ENCODE results near the gene ARL11. TPM values are rescaled to one million over a fixed set of nuclear protein-coding genes. Genes with fewer than 3 reads are reported as not detected.
A peak's percentile ranks its signal among the peaks of the same experiment; 100 is the strongest.

The ARL11 gene
- polyA plus RNA-seq, 3 donors from 2014 or later: 0.27 to 1.3 (median 0.38) TPM

DNA sequence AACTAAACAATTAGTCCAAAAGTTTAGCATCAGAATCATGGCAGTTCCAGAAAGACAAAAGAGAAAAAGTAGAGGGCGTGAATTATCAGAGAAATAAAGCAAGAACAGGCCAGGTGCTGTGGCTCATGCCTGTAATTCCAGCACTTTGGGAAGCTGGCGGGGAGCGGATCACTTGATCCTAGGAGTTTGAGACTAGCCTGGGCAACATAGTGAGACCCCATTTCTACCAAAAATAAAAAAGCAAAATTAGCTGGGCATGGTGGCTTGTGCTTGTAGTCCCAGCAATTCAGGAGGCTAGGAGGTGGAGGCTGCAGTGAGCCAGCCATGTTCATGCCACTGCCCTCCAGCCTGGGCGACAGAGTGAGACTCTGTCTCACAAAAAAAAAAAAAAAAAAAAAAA, 18.4 kb downstream of the ARL11 start:
- H3K4me3 Mint-ChIP-seq: no peak overlapping the region
- no peak overlapping the region for H3K27ac Mint-ChIP-seq
- H3K9me3 Mint-ChIP-seq: no peaks in the 10 kb centered on the region
- H3K27me3 Mint-ChIP-seq (ENCODE audit: low read depth in 3 of 3): peaks cover 0 to 5% (median 1%) of the 10 kb centered on the region in 3 donors
- H3K4me1 Mint-ChIP-seq: peaks cover 0 to 5% of the 10 kb centered on the region in 2 donors
- no peaks in the 10 kb centered on the region for H3K36me3 Mint-ChIP-seq
- DNase-seq: no peak

- Mint-ChIP-seq H3K27ac (no peak overlapping the region), H3K36me3 (peaks cover 0 to 2% (median 0%) of the 10 kb centered on the region in 3 donors), H3K4me1 (peaks cover 0 to 5% of the 10 kb centered on the region in 2 donors), H3K27me3 (ENCODE audit: low read depth in 3 of 3) (peaks cover 0 to 3% (median 2%) of the 10 kb centered on the region in 3 donors), H3K9me3 (no peaks in the 10 kb centered on the region), H3K4me3 (no peak overlapping the region)
- DNase-seq: no peak
These were observed 21.1 kb downstream of the ARL11 start for GRCh38 chr13:49649244-49649962.

GRCh38 chr13:49649963-49650312, 21.6 kb downstream of the ARL11 start:
- Mint-ChIP-seq H3K36me3 (peaks cover 0 to 2% (median 0%) of the 10 kb centered on the region in 3 donors), H3K4me3 (no peak overlapping the region), H3K4me1 (peaks cover 2 to 10% of the 10 kb centered on the region in 2 donors), H3K9me3 (no peaks in the 10 kb centered on the region), H3K27ac (no peak overlapping the region), H3K27me3 (ENCODE audit: low read depth in 3 of 3) (peaks cover 0 to 3% (median 2%) of the 10 kb centered on the region in 3 donors)
- no peak for DNase-seq

DNA sequence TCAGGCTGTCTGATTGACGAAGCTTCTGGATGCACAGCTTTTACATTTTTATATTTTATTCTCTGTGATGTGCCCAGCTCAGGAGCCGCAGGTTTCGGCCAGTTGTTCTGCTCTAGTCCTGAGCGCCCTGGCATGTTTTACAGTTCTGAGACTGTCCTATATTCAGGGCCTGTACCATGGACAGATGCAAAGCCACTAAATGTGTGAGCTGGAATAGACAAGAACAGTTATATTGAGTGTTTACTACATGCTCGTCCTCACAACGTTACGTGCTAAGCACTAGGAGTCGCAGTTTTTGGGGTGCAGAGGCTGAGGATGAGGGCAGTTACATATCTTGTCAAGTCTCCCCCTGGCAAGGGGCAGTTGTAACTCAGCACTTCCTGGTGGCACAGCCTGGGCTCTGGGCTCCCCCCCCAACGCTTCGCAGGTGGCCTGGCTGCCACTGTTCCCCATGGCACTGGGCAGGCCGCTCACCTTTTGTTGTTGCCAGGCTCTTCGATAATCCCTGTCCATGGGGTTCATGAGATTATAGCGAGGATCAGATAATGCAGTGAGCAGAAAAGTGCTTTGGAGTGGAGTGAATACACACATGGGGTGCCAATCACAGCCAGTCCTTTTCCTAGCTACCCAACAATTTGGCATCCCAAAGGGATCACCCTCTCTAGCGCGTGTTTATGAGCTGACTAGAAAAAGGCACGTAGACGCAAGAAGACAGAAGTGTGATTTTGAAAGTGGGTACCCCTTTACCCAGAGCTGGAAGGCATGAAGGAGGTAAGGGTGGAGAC, 23.5 kb downstream of the ARL11 start:
- Mint-ChIP-seq H3K27ac (no peak overlapping the region), H3K36me3 (peaks cover 0 to 2% (median 0%) of the 10 kb centered on the region in 3 donors), H3K4me1 (peaks cover 2 to 11% of the 10 kb centered on the region in 2 donors), H3K4me3 (no peak overlapping the region), H3K27me3 (ENCODE audit: low read depth in 3 of 3) (peaks cover 0 to 3% (median 2%) of the 10 kb centered on the region in 3 donors), H3K9me3 (no peaks in the 10 kb centered on the region)
- no peak for DNase-seq

GRCh38 chr13:49652355-49653305, 24.3 kb downstream of the ARL11 start:
- DNase-seq: peak in 1 of 3 donors; percentile 22
- H3K27ac Mint-ChIP-seq: no peak overlapping the region
- peaks cover 0 to 2% (median 0%) of the 10 kb centered on the region in 3 donors for H3K27me3 Mint-ChIP-seq (ENCODE audit: low read depth in 3 of 3)
- H3K36me3 Mint-ChIP-seq: peaks cover 0 to 2% (median 0%) of the 10 kb centered on the region in 3 donors
- H3K9me3 Mint-ChIP-seq: no peaks in the 10 kb centered on the region
- no peak overlapping the region for H3K4me3 Mint-ChIP-seq
- peaks cover 2 to 11% of the 10 kb centered on the region in 2 donors for H3K4me1 Mint-ChIP-seq

DNA sequence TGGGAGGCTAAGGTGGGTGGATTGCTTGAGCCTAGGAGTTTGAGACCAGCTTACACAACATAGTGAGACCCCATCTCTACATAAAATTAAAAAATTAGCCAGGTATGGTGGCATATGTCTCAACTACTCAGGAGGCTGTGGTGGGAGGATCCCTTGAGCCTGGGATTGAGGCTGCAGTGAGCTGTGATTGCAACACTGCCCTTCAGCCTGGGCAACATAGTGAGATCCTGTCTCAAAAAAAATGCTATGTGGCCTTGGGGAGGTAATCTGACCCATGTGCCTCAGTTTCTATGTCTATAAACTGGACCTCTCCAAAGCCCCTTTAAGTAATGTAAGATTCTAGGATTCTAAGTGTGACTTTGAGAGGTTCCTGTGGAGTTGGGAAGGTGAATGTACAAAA, 25.2 kb downstream of the ARL11 start:
- Mint-ChIP-seq H3K27ac (no peak overlapping the region), H3K27me3 (ENCODE audit: low read depth in 3 of 3) (peaks cover 0 to 2% (median 0%) of the 10 kb centered on the region in 3 donors), H3K36me3 (peaks cover 0 to 9% (median 0%) of the 10 kb centered on the region in 3 donors), H3K4me3 (no peak overlapping the region), H3K4me1 (peaks cover 2 to 11% of the 10 kb centered on the region in 2 donors), H3K9me3 (no peaks in the 10 kb centered on the region)
- no peak for DNase-seq

GRCh38 chr13:49654011-49654410, 25.7 kb downstream of the ARL11 start:
- DNase-seq: no peak
- no peak overlapping the region for H3K4me3 Mint-ChIP-seq
- H3K4me1 Mint-ChIP-seq: peaks cover 2 to 11% of the 10 kb centered on the region in 2 donors
- peaks cover 0 to 2% (median 0%) of the 10 kb centered on the region in 3 donors for H3K27me3 Mint-ChIP-seq (ENCODE audit: low read depth in 3 of 3)
- H3K27ac Mint-ChIP-seq: no peak overlapping the region
- H3K36me3 Mint-ChIP-seq: peaks cover 0 to 13% (median 0%) of the 10 kb centered on the region in 3 donors
- H3K9me3 Mint-ChIP-seq: no peaks in the 10 kb centered on the region

- H3K27ac Mint-ChIP-seq: no peak overlapping the region
- peaks cover 0 to 2% (median 0%) of the 10 kb centered on the region in 3 donors for H3K27me3 Mint-ChIP-seq (ENCODE audit: low read depth in 3 of 3)
- no peaks in the 10 kb centered on the region for H3K9me3 Mint-ChIP-seq
- peaks cover 0 to 17% (median 0%) of the 10 kb centered on the region in 3 donors for H3K36me3 Mint-ChIP-seq
- peaks cover 2 to 11% of the 10 kb centered on the region in 2 donors for H3K4me1 Mint-ChIP-seq
- H3K4me3 Mint-ChIP-seq: no peak overlapping the region
- no peak for DNase-seq
These were observed 27.6 kb downstream of the ARL11 start for GRCh38 chr13:49655906-49656305.

- Mint-ChIP-seq H3K9me3 (no peaks in the 10 kb centered on the region), H3K4me3 (no peak overlapping the region), H3K27ac (no peak overlapping the region), H3K27me3 (ENCODE audit: low read depth in 3 of 3) (no peaks in the 10 kb centered on the region), H3K4me1 (peaks cover 2 to 11% of the 10 kb centered on the region in 2 donors), H3K36me3 (peaks cover 0 to 17% (median 4%) of the 10 kb centered on the region in 3 donors)
- DNase-seq: no peak
These were observed 28.9 kb downstream of the ARL11 start for GRCh38 chr13:49657241-49657641.

GRCh38 chr13:49664606-49665005, 36.3 kb downstream of the ARL11 start:
- H3K4me1 Mint-ChIP-seq: no peaks in the 10 kb centered on the region
- no peaks in the 10 kb centered on the region for H3K27me3 Mint-ChIP-seq (ENCODE audit: low read depth in 3 of 3)
- peaks cover 3 to 17% (median 11%) of the 10 kb centered on the region in 3 donors for H3K36me3 Mint-ChIP-seq
- DNase-seq: no peak
- no peak overlapping the region for H3K27ac Mint-ChIP-seq
- no peak overlapping the region for H3K4me3 Mint-ChIP-seq
- H3K9me3 Mint-ChIP-seq: no peaks in the 10 kb centered on the region

DNA sequence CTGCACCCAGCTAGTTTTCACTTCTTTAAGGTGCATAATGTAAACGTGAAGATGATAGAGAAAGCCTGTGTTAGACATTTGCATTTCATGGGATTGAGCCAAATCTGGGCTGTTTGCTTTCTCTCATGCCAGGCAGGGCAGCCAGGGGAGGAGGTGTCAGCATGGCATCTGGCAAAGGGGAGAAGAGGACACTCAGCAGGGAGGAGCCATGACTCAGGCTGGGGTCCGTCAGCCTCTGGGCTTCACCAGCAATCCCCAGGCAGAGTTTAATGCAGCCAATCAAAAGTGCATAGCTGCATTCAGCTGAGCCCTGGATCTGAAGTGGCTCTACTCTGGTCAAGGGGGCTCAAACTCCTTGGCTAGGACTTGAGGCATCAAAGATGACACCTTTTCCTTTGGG, 39.5 kb downstream of the ARL11 start:
- Mint-ChIP-seq H3K4me1 (peaks cover 2 to 10% of the 10 kb centered on the region in 2 donors), H3K36me3 (peaks cover 3 to 15% (median 8%) of the 10 kb centered on the region in 3 donors), H3K4me3 (no peak overlapping the region), H3K9me3 (no peaks in the 10 kb centered on the region), H3K27ac (no peak overlapping the region), H3K27me3 (ENCODE audit: low read depth in 3 of 3) (no peaks in the 10 kb centered on the region)
- DNase-seq: no peak

DNA sequence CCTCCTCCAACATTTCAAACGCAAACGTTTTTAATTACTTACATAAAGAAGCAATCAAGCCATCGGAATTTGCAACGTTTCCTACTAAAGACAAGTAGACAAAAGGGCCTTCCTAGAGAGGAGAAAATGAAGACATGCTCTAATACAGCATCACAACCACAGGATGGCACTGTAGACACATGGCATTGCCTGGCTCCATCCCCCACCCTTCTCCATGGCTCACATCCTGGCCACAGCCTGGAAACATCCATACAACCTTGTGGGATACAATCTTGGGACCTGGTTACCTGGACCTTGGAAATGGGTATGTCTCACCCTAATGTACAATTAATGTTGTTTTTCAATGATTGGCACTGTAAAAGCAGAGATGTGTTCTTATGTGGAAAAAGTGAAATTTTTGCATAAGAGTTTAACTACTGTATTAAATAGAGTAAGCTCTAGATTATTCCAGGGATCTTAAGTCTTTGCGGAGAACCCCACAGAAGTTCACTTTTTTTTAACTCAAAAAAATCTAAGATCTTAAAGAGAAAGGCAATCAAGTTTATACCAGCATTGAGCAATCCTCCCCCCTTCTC, 41.5 kb downstream of the ARL11 start:
- DNase-seq: no peak
- Mint-ChIP-seq H3K27ac (no peak overlapping the region), H3K9me3 (no peaks in the 10 kb centered on the region), H3K27me3 (ENCODE audit: low read depth in 3 of 3) (no peaks in the 10 kb centered on the region), H3K4me3 (no peak overlapping the region), H3K4me1 (peaks cover 4 to 14% of the 10 kb centered on the region in 2 donors), H3K36me3 (peaks cover 0 to 13% (median 8%) of the 10 kb centered on the region in 3 donors)

GRCh38 chr13:49670828-49671227, 42.5 kb downstream of the ARL11 start:
- Mint-ChIP-seq H3K27me3 (ENCODE audit: low read depth in 3 of 3) (no peaks in the 10 kb centered on the region), H3K9me3 (no peaks in the 10 kb centered on the region), H3K27ac (no peak overlapping the region), H3K4me1 (peaks cover 4 to 14% of the 10 kb centered on the region in 2 donors), H3K36me3 (peaks cover 0 to 15% (median 13%) of the 10 kb centered on the region in 3 donors), H3K4me3 (no peak overlapping the region)
- DNase-seq: no peak
